ENCODE data around the gene EPB41L4A.
"Not testable (repeated sequence)": the region's sequence is repeated elsewhere in the genome, so short reads cannot be mapped to it uniquely, and the experiment has no call there.

Gene EPB41L4A

GRCh38 chr5:112372543-112372942 is 46.5 kb downstream of the EPB41L4A start:
- Histone ChIP-seq H3K27ac (no peak overlapping the region), H3K4me3 (no peak overlapping the region)
- no peak for DNase-seq (ENCODE audit: low spot score)
- TF ChIP-seq, protein P1, sequence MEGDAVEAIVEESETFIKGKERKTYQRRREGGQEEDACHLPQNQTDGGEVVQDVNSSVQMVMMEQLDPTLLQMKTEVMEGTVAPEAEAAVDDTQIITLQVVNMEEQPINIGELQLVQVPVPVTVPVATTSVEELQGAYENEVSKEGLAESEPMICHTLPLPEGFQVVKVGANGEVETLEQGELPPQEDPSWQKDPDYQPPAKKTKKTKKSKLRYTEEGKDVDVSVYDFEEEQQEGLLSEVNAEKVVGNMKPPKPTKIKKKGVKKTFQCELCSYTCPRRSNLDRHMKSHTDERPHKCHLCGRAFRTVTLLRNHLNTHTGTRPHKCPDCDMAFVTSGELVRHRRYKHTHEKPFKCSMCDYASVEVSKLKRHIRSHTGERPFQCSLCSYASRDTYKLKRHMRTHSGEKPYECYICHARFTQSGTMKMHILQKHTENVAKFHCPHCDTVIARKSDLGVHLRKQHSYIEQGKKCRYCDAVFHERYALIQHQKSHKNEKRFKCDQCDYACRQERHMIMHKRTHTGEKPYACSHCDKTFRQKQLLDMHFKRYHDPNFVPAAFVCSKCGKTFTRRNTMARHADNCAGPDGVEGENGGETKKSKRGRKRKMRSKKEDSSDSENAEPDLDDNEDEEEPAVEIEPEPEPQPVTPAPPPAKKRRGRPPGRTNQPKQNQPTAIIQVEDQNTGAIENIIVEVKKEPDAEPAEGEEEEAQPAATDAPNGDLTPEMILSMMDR (IDR thresholded peaks at IDR 0.05) = no peak

DNA sequence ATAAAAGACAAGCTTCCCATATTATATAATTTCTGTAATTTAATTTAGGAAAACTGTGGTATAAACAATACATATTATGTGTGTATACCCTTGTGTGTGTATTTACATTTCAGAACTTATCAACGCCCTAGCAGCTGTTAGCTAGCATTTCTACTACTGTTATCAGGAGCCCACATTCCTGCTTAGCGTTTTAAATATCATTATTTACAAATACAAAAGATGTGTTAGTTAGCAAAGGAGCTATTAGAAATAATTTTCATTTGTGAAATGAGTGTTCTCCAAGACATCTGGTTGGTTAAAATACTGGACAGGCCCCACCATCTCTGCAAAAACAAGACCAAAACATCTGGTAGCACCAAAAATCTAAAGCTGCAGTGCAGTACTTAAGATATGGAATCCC is 48.0 kb downstream of the EPB41L4A start:
- DNase-seq (ENCODE audit: low spot score) = no peak
- TF ChIP-seq, protein P1 (IDR thresholded peaks at IDR 0.05) = no peak
- Histone ChIP-seq H3K4me3 (no peak overlapping the region), H3K27ac (no peak overlapping the region)

DNA sequence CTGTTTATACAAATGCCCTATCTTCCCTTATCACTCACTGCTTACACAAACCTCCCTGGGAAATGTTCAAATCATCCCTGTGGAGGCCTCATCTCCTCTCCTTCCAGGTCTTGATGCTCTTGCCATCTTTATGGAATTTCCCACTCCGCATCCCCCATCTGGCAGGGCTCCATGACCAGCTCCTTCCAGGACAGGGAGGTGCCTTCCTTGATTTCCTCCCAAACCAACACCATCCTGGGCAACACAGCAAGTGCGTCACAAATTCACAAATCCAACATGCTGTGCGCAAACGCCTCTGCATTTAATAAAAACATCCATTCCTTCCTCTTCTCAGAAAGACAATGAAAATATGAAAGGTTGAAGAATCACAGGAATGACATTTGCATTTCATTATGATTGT is 51.7 kb downstream of the EPB41L4A start:
- TF ChIP-seq, protein P1 (IDR thresholded peaks at IDR 0.05) = no peak
- no peak for DNase-seq (ENCODE audit: low spot score)
- Histone ChIP-seq H3K4me3 (no peak overlapping the region), H3K27ac (peak overlapping the region in 1 of 2 donors; percentile 14)

DNA sequence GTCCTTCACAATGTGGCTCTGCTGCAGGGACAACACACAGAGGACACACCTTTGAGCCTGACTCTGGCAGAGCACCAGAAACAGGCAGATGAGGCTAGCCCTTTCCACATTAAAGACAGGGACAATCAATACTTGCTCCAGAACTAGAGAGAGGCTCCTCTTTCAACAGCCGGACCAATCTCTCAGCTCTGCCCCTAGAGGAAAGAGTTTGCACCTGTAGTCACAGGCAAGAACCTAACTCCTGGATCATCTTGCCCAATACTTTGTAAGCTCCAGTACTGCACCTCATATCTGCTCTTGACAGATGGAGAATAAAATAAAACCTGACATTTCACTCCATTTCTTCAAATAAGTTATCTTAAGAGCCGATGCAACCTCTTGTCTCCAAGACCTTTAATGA is 52.1 kb downstream of the EPB41L4A start:
- TF ChIP-seq, protein P1 (IDR thresholded peaks at IDR 0.05) = no peak
- no peak overlapping the region for H3K27ac ChIP-seq
- DNase-seq (ENCODE audit: low spot score) = no peak
- H3K4me3 ChIP-seq = no peak overlapping the region

DNA sequence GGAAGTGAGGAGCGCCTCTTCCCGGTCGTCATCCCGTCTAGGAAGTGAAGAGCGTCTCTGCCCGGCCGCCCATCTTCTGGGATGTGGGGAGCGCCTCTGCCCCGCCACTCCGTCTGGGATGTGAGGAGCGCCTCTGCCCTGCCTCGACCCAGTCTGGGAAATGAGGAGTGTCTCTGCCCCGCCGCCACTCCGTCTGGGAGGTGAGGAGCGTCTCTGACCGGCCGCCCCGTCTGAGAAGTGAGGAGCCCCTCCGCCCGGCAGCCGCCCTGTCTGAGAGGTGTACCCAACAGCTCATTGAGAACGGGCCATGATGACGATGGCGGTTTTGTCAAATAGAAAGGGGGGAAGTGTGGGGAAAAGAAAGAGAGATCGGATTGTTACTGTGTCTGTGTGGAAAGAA is 58.3 kb downstream of the EPB41L4A start:
- DNase-seq (ENCODE audit: low spot score); H3K4me3 ChIP-seq; H3K27ac ChIP-seq: not testable (repeated sequence)

GRCh38 chr5:112356178-112356956 is 62.7 kb downstream of the EPB41L4A start:
- Histone ChIP-seq H3K27ac (no peak overlapping the region), H3K4me3 (no peak overlapping the region)
- TF ChIP-seq, protein P1 (IDR thresholded peaks at IDR 0.05) = no peak
- no peak for DNase-seq (ENCODE audit: low spot score)

GRCh38 chr5:112355058-112355685 is 63.9 kb downstream of the EPB41L4A start:
- DNase-seq (ENCODE audit: low spot score) = no peak
- Histone ChIP-seq H3K27ac (no peak overlapping the region), H3K4me3 (no peak overlapping the region)
- TF ChIP-seq, protein P1 (IDR thresholded peaks at IDR 0.05) = no peak

Measured in coronary artery (tissue), 2 donors.